Esophagus squamous epithelium (tissue), 4 donors: Measurements from ENCODE around the gene EXOC8.

Source experiments
- POLR2A ChIP-seq, 4 donors: fragments of 450-650 bp; IDR thresholded peaks; one replicate each; pipeline ENCODE4 v1.6.1; 2017; ENCODE audit warnings: antibody characterized with exemption in 4 of 4, mild to moderate bottlenecking in 4 of 4, moderate library complexity in 3 of 4
- TF ChIP-seq, protein P1 (sequence below), 6 experiments: fragments of 450-650 bp in 4 of 6; fragments of 200-600 bp in 2 of 6; sonication (generic) in 2 of 6; IDR thresholded peaks; one replicate each; pipeline ENCODE4 v1.5.1; 2016 to 2019; ENCODE audit warnings: antibody characterized with exemption in 6 of 6, mild to moderate bottlenecking in 4 of 6, moderate library complexity in 4 of 6

DNA sequence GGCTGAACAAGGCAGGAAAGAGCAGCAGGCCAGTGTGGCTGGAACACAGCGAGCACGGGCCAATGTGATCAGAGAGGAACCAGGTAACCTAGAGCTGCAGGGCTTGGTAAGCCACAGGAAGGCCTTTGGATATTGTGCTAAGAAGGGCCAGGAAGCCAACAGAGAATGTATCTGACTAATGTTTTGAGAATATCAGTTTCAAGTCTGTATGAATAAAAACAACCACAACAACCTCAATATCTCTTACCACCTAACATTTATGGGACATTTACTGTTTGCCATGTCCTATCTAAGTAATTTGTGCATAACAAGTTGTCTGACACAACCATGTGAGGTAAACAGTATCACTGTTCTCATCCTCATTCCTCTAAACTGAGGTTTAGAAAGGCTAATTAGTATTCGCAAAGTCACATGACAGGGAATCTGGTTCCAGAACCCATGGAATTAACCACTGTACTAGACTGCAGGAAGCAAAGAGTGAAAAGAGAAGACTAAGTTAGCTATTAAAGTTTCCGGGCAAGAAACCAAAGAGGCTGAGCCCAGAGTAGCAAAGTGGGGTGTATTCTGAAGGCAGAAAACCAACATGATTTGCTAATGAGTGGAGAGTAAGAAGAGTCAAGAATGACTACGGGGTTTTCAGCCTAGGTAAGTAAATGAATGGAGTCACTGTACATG, 39.4 kb upstream of the EXOC8 start:
- TF ChIP-seq, protein P1, sequence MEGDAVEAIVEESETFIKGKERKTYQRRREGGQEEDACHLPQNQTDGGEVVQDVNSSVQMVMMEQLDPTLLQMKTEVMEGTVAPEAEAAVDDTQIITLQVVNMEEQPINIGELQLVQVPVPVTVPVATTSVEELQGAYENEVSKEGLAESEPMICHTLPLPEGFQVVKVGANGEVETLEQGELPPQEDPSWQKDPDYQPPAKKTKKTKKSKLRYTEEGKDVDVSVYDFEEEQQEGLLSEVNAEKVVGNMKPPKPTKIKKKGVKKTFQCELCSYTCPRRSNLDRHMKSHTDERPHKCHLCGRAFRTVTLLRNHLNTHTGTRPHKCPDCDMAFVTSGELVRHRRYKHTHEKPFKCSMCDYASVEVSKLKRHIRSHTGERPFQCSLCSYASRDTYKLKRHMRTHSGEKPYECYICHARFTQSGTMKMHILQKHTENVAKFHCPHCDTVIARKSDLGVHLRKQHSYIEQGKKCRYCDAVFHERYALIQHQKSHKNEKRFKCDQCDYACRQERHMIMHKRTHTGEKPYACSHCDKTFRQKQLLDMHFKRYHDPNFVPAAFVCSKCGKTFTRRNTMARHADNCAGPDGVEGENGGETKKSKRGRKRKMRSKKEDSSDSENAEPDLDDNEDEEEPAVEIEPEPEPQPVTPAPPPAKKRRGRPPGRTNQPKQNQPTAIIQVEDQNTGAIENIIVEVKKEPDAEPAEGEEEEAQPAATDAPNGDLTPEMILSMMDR (IDR thresholded peaks at IDR 0.05): no peak
- no peak for TF ChIP-seq POLR2A (IDR thresholded peaks at IDR 0.05)
